Measurements from ENCODE around the gene PPIL4.

- TF ChIP-seq CTCF (IDR thresholded peaks at IDR 0.05) (peak in 1 of 6 experiments; percentile 8), EP300 (IDR thresholded peaks at IDR 0.05) (no peak), POLR2AphosphoS5 (IDR thresholded peaks at IDR 0.05) (no peak), POLR2A (IDR thresholded peaks at IDR 0.05) (no peak)
These were observed 537 bp downstream of the PPIL4 start for GRCh38 chr6:149545258-149545753.
